NT2/D1 (cell line): ENCODE measurements around the gene PSMB10.

Experiments
- SUZ12 ChIP-seq: IDR thresholded peaks from 2 replicates; pipeline ENCODE4 v1.6.1; 2011; ENCODE audit not compliant: insufficient read length, insufficient read depth; ENCODE audit errors: extremely low read depth
- YY1 ChIP-seq: IDR thresholded peaks from 2 replicates; pipeline ENCODE4 v1.6.1; 2011; ENCODE audit not compliant: insufficient read length, insufficient read depth
- ZNF274 ChIP-seq: IDR thresholded peaks from 2 replicates; pipeline ENCODE4 v1.6.1; 2011; ENCODE audit warnings: mild to moderate bottlenecking, low read depth, low read length

- TF ChIP-seq YY1 = no peak
- TF ChIP-seq SUZ12 = no peak
- no peak for TF ChIP-seq ZNF274
Observed at GRCh38 chr16:67927131-67927941, 9.3 kb downstream of the PSMB10 start.
